GM12875 (cell line): ENCODE measurements around the gene MAP4K2.

ENCODE experiments used
- H3K4me3 ChIP-seq: one replicate; pipeline ENCODE4 v1.5.1; 2011; ENCODE audit warnings: low read depth, low read length, control low read depth
- TF ChIP-seq, protein P1 (sequence below): IDR thresholded peaks from 2 replicates; pipeline ENCODE4 v1.5.1; 2011; ENCODE audit warnings: low read depth, mild to moderate bottlenecking, control low read depth, inconsistent platforms, low read length, moderate library complexity, borderline replicate concordance; ENCODE audit not compliant: insufficient read depth

MAP4K2 gene

GRCh38 chr11:64794526-64794925, 8.5 kb downstream of the MAP4K2 start:
- H3K4me3 ChIP-seq: no peak overlapping the region
- TF ChIP-seq, protein P1, sequence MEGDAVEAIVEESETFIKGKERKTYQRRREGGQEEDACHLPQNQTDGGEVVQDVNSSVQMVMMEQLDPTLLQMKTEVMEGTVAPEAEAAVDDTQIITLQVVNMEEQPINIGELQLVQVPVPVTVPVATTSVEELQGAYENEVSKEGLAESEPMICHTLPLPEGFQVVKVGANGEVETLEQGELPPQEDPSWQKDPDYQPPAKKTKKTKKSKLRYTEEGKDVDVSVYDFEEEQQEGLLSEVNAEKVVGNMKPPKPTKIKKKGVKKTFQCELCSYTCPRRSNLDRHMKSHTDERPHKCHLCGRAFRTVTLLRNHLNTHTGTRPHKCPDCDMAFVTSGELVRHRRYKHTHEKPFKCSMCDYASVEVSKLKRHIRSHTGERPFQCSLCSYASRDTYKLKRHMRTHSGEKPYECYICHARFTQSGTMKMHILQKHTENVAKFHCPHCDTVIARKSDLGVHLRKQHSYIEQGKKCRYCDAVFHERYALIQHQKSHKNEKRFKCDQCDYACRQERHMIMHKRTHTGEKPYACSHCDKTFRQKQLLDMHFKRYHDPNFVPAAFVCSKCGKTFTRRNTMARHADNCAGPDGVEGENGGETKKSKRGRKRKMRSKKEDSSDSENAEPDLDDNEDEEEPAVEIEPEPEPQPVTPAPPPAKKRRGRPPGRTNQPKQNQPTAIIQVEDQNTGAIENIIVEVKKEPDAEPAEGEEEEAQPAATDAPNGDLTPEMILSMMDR: no peak

DNA sequence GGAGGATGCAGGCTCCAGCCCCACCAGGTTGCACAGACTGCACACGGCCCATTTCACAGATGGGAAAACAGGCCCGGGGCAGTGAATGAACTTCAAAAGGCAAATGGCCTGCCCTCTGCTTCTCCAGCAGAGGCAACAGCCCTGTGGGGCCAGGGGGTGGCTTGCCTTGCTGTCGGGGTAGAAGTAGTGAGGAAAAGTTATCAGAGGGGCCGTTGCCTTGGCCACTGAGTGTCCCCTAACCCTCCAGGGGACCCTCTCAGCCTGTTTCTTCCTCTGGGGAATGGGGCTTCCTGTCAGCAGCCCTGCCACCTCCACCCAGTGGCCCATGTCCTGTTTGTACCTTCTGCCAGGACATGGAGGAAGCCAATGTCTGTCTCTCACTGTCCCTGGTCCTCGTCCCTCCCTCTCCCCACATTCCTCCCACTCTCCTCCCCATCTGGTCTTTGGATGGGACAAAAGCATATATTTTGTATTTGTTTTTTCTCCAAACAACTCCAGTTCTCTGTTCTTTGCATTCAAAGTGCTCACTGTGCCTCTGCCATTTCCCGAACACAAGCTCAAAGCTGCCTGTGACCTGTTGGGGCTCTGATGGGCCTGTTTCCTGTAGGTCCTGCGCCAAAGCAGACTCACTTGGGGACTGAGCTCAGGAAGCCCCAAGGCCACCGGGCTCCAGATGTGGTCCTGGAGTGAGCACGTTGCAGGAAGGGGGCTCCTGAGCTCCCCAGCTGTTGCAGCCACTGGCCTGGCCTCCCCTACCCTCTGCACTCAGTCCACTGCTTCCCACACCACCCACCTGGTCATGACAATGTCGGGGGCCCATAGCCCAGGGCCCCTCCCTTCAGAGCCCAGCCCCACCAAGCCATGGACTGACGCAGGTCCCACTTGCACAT, 9.5 kb downstream of the MAP4K2 start:
- TF ChIP-seq, protein P1: no peak
- no peak overlapping the region for H3K4me3 ChIP-seq

- no peak overlapping the region for H3K4me3 ChIP-seq
- TF ChIP-seq, protein P1: no peak
Observed at GRCh38 chr11:64792482-64792881, 10.5 kb downstream of the MAP4K2 start.

DNA sequence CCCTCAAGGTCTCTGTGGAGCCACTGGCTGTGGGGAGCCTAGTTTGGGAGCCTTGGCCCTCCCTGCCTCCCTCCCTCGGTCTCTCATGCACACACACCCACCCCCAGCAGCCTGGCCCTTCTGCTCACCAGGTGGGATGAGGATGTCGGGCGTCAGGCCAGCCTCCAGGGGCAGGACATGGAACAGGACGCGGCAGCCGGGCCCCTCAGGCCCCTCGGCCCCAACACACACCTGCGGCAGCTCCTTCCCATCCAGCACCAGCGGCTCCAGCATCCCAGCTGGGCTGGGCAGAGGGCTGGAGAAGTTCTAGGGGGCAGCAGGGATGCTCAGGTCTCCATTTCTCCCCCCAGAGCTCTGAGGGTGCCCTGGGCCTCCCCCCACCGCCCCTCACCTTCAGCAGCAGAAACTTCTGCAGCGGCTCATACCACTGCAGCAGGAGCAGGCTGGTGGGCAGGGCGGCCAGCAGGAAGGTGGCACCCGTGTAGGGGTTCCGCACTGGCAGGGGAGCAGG, 11.2 kb downstream of the MAP4K2 start:
- H3K4me3 ChIP-seq: no peak overlapping the region
- TF ChIP-seq, protein P1: no peak

- TF ChIP-seq, protein P1: no peak
Observed at GRCh38 chr11:64790205-64791095, 12.6 kb downstream of the MAP4K2 start.

DNA sequence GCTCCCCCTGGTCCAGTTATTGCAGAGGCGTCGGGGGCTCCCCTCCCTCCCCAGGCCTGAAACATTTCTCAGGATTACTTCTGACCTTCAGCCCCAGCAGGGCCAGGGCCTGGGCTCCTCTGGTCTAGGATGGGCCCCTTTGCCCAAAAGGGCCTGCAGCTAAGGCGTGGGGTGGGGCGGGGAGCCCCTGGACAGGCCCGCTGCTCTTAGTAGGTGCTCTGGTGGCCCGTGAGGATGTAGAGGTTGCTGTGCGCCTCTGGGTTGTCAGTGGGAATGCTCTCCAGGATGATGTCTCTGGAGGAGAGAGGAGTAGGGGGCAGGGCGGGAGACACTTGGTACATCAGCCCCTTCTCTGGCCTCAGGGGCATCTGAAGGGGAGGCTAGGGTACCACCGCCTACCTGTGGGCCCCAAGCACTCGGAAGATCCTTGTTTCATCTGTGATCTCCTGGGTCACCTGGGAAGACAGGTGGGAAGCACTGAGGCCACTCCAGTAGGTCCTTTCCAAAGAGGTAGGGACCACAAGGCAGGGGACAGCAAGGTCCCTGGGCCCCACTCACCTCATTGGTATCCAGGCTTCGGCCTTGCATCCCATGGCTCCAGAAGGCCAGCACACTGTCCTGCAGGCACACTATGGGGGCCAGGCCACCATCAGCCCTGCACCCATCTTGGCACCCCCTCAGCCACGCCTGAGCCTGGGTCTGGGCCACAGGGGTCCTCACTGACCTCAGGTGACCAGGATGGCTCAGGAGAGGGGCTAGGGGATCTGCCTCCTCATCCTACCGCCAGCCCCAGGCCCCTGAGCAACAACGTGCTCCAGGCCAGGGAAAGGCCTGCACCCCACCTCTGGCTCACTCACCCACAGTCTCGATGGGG, 13.4 kb downstream of the MAP4K2 start:
- TF ChIP-seq, protein P1: no peak
- no peak overlapping the region for H3K4me3 ChIP-seq

More at GRCh38 chr11:64790205-64791095, 12.6 kb downstream of the MAP4K2 start:
- no peak overlapping the region for H3K4me3 ChIP-seq
